CD4-positive, alpha-beta T cell treated with Interleukin-21 for 1 hour (primary cell): ENCODE data around the gene METTL5.
A peak's percentile ranks its signal among the peaks of the same experiment; 100 is the strongest.
"Not testable (repeated sequence)": the region's sequence is repeated elsewhere in the genome, so short reads cannot be mapped to it uniquely, and the experiment has no call there.

Experiments
- DNase-seq: peaks from one replicate; pipeline ENCODE4 v3.0.0-alpha.2; 2020

METTL5 gene

DNA sequence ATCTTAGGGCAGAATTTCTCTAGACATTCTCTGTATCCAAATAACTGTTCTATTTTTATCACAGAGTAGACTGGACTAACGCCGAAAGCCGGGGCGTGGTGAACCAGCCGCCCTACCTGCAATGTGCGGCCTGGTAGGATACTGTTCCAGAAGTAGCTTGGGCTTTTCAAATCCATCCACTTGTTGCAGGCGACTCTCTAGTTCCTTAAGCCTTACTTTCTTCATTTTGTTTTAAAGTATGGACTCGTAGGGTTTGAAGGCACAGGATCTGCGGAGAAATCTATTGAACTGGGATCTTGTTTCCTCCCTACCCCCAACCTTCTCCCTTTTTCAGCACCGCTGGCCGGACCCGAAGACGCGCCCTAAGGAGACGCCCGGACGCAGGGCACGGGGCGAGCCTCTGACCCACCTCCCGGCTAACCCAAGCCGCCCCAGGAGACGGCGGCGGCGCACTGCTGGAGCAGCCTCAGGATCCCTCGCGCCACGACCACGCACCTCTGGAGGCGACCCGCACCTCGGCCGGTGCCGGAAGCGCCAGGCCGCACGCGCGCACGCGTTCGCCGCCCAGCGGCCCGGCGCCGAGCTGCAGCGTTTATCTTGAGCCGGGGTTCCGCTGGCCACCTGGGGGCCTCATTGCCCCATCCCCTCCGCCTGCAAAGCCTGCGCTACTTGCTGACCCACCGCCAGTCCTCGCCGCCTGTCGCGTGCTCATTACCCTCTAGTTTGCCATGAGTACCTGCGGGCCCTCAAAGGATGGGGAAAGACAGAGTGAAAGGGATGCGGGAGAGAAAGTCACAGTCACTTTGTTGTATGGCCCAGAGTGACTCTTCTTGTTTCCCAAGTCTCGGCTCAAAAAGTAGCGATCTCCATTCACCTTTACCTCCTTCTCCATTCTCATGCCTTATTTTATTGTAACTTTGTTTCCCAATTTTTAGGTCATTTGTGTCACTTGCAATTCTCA lies at the start of gene METTL5:
METTL5 (minus strand) TSS at position 533 of the 961 bp plus-strand sequence; CDS start at position 225, 308 bp downstream.
- peak; percentile 77 for DNase-seq

GRCh38 chr2:169871994-169872393 lies 47.3 kb upstream of the METTL5 start:
- no peak for DNase-seq

- DNase-seq = not testable (repeated sequence)
Measured at GRCh38 chr2:169871369-169871768, 46.7 kb upstream of the METTL5 start.

DNA sequence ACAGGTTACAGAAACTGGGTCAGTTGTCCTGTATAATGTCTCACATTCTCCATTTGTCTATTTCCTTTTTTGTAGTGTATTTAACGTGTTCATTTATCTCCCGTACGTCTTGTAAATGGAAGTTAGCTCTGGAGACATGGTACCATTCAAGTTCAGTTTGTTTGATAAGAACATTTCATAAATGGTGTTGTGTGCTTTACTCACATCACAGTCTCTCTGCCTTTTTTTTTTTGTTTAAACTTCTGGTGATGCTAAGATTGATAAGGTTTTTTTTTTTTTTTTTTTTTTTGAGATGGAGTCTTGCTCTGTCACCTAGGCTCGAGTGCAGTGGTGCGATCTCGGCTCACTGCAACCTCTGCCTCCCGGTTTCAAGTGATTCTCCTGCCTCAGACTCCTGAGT lies 44.2 kb upstream of the METTL5 start:
- DNase-seq = no peak

GRCh38 chr2:169867579-169867978 lies 42.9 kb upstream of the METTL5 start:
- DNase-seq = no peak

DNA sequence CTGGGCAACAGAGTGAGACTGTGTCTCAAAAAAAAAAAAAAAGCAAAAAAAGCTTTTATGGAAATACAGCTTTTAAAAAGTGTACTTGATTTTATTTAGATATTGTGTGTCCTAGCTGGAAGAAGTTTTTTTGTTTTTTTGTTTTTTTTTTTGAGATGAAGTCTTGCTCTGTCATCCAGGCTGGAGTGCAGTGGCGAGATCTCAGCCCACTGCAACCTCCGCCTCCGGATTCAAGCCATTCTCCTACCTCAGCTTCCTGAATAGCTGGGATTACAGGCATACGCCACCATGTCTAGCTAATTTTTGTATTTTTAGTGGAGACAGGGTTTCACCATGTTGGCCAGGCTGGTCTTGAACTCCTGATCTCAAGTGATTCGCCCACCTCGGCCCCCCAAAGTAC lies 41.5 kb upstream of the METTL5 start:
- not testable (repeated sequence) for DNase-seq

DNA sequence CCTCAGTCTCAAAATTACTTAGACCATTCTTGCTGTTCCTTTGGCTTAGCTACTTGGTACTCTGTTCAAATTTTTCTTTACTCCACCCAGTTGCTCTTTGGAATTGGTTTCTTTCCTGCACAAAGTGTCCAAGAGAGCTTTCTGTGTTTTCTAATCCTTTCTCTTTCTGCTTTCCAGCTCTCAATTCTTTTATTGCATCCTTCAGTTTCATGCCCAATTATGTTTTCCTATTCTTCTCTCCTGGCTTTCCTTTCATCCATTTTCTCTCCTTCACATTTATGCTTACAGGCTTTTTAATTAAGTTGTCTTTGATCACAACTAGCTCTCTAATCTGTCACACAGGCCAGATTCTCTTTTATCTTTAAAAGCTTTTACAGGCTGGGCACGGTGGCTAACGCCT lies 40.8 kb upstream of the METTL5 start:
- no peak for DNase-seq

DNA sequence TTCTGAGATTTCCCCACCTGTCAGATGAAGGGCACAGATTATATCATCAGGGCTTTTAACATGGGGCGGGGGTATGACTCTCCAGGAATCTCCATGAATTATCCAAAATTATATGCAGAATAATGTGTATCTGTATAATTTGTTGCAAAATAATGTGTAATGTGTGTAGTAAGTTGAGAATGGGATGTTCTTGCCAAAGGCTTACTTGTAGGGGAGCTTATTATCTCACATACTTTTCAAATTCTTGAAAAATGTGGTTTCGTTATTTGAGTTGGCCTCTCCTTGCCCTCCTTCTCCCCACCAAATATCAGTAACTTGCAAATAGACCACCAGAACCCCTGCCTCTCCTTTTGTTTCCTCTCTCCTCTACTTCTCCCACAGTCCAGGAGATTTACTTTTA lies 38.1 kb upstream of the METTL5 start:
- no peak for DNase-seq

GRCh38 chr2:169860149-169860548 lies 35.4 kb upstream of the METTL5 start:
- DNase-seq = no peak

DNA sequence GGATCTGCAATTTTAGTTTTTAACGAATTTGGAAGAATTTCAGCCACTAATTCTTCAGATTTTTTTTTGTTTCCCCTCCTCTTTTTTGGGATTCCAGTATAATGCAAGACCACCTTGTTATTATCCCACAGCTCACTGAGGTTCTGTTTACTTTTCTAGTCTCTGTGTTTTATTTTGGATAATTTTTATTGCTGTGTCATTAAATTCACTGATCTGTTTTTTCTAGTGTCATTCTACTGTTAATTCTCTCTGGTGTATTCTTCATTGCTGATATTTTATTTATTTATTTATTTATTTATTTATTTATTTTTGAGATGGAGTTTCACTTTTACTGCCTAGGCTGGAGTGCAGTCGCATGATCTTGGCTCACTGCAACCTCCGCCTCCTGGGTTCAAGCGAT lies 34.7 kb upstream of the METTL5 start:
- DNase-seq = no peak

DNA sequence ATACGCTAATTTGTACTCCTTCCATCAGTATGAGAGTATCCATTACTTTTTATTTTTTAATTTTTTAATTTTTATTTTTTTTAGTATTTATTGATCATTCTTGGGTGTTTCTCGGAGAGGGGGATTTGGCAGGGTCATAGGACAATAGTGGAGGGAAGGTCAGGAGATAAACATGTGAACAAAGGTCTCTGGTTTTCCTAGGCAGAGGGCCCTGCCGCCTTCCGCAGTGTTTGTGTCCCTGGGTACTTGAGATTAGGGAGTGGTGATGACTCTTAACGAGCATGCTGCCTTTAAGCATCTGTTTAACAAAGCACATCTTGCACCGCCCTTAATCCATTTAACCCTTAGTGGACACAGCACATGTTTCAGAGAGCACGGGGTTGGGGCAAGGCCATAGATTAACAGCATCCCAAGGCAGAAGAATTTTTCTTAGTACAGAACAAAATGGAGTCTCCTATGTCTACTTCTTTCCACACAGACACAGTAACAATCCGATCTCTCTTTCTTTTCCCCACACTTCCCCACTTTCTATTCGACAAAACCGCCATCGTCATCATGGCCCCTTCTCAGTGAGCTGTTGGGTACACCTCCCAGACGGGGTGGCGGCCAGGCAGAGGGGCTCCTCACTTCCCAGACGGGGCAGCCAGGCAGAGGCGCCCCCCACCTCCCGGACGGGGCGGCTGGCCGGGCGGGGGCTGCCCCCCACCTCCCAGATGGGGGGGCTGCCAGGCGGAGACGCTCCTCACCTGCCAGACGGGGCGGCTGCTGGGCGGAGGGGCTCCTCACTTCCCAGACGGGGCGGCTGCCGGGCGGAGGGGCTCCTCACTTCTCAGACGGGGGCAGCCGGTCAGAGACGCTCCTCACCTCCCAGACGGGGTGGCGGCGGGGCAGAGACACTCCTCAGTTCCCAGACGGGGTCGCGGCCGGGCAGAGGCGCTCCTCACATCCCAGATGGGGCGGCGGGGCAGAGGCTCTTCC lies 30.9 kb upstream of the METTL5 start:
- DNase-seq = not testable (repeated sequence)

GRCh38 chr2:169853041-169853668 lies 28.4 kb upstream of the METTL5 start:
- no peak for DNase-seq

DNA sequence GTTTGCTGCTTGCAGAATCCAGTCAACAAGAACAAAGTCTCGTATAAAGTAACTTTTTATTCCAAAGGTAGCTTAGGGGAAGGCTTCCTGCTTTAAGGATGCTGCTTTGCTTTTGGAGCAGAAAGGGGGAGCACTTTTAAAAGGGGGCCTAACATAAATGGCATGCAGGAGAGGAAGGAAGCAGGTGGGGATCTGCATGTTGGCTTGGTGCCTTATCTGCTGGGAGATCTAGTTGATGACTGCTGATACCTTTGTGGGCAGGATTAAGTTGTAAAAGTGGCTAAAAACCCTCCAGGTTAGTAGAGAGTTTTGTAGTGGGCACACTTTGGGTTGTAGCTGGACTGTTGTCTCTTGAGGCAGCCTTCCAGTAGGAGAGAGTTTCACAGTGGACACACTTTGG lies 25.0 kb upstream of the METTL5 start:
- DNase-seq = no peak

- DNase-seq = not testable (repeated sequence)
Measured at GRCh38 chr2:169848959-169849693, 24.4 kb upstream of the METTL5 start.

DNA sequence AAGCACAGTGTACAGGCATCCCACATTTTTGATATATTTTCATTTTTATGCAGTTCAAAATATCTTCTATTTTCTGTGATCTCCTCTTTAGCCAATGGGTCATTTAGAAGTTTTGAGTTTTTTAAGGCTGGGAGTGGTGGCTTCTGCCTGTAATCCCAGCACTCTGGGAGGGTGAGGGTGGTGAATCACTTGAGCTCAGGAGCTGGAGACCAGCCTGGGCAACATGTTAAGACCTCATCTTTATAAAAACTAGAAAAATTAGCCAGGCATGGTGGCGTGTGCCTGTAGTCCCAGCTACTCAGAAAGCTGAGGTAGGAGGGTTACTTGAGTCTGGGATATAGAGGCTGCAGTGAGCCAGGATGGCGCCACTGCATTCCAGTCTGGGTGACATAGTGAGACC lies 20.3 kb upstream of the METTL5 start:
- no peak for DNase-seq

DNA sequence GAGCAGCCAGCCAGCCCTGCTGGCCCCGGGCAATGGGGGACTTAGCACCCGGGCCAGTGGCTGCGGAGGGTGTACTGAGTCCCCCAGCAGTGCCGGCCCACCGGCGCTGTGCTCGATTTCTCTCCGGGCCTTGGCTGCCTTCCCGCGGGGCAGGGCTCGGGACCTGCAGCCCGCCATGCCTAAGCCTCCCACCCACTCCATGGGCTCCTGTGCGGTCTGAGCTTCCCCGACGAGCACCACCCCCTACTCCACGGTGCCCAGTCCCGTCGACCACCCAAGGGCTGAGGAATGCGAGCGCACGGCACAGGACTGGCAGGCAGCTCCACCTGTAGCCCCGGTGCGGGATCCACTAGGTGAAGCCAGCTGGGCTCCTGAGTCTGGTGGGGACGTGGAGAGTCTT lies 16.9 kb upstream of the METTL5 start:
- not testable (repeated sequence) for DNase-seq

DNA sequence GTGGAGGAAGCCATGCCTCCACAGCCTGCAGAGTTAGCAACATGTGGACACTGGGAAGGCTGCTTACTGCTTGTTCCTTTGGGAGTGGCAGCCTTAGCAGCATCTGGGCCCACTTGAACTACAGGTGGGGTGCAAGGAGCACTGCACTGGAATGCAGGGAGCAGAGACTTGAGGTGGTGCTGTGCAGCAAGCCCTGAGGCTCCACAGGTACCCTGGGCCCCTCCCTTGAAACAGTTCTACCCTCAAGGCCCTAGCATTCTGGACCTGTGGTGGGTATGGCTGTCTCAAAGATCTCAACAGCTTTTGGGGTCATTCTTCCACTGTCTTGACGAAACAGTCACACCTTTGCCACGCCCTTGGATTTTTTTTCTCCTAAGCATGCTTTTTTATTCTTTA lies 16.0 kb upstream of the METTL5 start:
- no peak for DNase-seq

DNA sequence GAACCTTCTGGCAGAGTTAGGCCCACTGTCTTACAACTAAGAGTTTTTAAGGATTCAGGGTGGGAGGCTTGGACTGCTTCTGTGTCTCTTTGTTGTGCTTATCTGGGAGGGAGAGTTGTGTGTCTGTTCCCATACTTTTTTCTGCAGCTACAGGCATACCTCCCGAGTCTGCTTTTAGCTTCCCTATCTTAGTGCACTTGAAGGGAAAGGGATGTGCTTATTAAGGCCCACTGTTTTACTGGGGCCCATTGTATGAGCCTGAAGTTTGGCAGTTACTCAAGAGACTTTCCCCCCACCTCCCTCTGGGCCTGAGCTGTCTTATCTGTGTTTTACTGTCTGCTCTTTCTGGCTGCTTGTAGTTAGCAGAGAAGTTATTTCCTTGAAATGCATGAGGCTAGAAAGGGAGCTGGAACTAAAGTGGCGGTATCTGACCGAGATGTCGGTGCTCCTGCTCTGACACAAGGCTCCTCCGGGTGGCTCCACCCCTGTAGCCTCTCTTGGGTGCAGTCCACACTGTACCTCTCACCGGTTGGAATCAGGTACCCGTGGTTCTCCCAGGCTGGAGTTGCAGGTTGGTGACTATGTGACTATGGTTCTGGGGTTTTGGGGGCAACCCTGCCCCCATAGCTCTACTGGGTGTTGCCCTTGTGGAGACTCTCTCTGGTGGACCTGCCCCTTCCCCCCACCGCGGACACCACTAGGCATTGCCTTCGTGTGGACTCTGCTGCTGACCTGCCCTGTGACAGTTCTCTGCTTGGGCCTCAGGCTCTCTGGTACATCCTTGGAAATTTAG lies 15.4 kb upstream of the METTL5 start:
- DNase-seq = no peak

DNA sequence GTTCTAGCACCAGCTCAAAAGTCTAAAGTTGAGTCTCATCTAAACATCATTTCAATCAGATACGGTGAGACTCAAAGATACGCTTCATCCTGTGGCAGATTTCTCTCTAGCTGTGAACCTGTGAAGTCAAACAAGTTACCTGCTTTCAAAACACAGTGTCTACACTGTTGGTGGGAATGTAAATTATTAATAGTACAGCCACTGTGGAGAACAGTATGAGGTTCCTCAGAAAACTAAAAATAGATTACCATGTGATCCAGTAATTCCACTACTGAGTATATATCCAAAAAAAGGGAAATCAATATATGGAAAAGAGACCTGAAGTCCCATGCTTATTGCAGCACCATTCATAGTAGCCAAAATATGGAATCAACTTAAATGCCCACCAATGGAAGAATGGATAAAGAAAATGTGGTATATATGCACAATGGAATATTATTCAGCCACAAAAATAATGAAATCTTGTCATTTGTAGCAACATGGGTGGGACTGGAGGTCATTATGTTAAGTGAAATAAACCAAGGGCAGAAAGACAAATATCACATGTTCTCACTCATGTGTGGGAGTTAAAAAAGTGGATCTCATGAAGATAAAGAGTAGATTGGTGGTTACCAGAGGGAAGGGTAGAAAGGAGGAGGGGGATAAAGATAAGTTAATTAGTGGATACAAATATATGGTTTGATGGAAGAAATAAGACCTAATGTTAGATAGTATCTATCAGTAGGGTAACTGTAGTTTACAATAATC lies 14.2 kb upstream of the METTL5 start:
- DNase-seq = no peak

GRCh38 chr2:169834401-169834800 lies 9.7 kb upstream of the METTL5 start:
- no peak for DNase-seq
